ENCODE results near the gene IFNAR2. TPM values are rescaled to one million over a fixed set of nuclear protein-coding genes. Genes with fewer than 3 reads are reported as not detected.
"Not testable (repeated sequence)": the region's sequence is repeated elsewhere in the genome, so short reads cannot be mapped to it uniquely, and the experiment has no call there.

The IFNAR2 gene
- total RNA-seq, 1 donor from 2014 or later, result 2.2 TPM

DNA sequence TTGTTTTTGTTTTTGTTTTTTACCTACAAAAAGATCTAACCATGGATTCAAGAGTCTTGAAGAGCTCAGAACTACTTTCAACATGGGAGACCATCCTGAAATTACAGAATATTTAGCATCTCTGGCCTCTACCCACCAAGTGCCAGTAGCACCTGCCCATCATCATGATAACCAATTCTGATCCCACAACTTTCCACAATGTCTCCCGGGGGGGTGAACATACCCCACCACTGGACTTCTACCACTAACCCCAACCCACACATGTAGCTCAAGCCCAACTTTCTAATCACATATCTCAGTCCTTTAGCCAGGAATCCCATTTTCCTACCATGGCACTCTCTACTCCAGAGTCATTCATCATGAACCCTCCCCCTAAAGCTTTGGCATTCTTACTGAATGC lies 15.7 kb upstream of the IFNAR2 start:
- DNase-seq (ENCODE audit: low spot score), result no peak

DNA sequence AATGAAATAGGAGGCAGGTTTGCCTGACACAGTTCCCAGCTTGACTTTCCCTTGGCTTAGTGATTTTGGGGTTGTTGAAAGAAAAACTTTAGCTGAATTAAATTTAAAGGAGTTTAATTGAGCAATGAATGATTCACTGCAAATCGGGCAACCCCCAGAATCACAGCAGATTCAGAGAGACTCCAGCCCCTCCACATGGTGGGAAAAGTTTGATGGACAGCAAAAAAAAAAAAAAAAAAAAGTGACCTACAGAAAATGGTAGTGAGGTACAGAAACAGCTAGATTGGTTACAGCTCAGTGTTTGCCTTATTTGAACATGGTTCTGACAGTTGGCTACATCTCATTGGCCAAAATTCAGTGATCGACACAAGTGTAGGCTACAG lies 12.6 kb upstream of the IFNAR2 start:
- no peak for DNase-seq (ENCODE audit: low spot score)

DNA sequence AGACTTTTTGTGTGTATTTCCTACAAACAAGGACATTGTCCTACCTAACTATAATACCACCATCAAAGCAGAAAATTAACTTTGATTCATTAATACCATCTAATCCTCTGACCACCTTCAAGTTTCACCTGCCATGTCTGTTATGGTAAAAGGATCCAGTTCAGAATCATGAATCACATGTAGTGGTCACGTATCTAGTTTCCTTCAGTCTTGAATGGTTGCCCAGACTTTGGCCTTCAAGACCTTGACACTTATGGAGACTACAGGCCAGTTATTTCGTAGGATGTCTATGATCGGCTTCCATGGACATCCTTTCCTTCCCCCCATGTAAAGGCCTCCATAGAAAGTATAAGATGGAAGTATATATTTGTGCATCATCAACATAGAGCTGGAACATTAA lies 10.4 kb upstream of the IFNAR2 start:
- no peak for DNase-seq (ENCODE audit: low spot score)

DNA sequence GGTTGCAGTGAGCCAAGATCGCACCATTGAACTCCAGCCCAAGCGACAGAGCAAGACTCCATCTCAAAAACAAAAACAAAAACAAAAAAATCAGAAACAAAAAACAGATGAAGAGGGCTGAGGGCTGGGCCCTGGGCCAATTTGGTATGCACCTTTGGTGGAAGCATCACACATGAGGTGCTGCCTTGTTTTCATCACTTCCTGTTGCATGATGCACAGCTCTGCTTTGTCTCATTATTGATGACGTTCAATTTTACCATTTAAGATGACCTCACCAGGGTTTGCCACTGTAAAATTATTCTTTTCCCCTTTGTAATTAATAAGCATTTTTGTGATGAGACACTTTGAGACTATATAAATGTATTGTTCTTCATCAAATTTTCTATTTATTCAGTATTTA lies 9.8 kb upstream of the IFNAR2 start:
- DNase-seq (ENCODE audit: low spot score), result no peak

GRCh38 chr21:33225376-33225775 lies 4.4 kb upstream of the IFNAR2 start:
- DNase-seq (ENCODE audit: low spot score), result not testable (repeated sequence)

DNA sequence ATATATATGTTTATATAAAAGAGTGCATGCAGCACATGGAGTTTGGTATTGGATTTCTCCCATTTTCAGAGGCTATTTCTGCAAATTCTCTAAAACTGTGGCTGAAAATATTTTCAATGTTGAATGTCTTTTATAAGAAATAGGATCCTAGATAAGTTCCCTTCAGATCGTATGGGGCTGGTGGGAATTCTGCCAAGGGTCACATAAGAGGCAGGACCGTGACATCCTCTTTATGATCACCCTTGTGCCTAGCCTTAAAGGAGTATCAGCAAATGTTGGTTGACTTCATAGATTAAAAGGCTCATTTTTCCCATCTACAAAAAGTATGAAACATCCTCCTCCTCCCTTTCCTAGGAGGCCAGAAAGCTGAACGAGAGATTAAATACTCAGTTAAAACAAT lies 1.3 kb upstream of the IFNAR2 start:
- no peak for DNase-seq (ENCODE audit: low spot score)

DNA sequence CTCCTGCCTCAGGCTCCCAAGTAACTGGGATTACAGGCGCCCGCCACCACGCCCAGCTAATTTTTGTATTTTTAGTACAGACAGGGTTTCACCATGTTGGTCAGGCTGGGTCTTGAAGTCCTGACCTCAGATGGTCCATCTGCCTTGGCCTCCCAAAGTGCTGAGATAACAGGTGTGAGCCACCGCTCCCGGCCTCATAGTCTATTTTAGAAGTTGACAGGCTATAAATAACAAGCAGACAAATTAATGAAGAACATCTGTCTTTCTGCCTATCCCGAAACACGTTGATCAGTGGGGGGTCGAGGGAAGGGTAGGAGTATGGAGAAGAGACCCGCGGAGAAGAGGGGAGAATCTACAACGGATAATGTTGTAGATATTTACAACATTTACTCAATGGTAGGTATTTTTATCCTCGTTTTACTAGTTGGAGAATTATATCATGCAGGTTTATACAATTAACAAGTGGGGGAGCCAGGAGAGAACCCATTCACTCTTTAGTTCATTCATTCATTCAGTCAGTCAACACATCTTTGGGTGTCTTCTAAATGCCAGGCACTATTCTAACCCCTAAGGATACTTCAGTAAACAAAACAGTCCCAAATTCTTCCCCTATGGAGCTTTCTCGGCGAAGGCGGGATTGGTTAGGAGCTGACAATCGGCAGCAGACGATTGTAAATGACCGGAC lies 497 bp upstream of the IFNAR2 start:
- DNase-seq (ENCODE audit: low spot score), result no peak

DNA sequence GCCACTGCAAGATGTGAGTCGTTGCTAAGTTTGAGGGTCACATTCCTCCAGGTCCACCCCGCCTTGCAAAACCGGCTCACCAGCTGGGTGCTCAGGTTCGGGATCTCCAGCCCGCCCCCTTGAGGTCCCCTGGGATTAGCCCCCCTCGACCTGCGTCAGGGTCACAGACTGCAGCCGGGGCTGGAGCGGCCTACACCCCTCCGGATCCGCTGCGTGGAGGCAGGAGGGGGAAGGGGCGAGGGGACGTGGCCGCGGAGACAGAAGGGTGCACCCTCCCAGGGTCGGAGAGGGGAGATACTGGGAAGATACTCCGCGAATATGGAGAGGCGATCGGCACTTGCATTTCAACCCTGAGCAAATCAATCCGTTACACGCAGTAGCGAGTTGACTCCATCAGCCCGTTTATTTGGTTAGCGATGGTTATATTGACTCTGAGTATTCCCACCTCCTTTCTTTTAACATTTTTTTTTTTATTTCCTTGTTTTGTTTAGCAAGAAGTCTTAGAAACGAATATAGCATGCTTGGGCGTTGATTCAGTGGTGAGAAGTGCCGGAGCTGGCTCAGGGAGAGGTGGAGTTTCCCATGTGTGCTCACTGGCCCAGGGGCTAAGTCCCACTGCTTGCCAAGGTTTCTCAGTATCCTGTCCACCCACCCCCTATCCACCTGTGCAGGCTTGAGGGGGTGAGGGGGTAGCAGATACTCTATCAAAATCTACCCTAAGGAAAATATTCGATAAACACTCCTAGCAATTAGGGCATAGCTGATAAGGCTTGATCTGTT lies 997 bp downstream of the IFNAR2 start:
- peak; percentile 42 for DNase-seq (ENCODE audit: low spot score)

- no peak for DNase-seq (ENCODE audit: low spot score)
Observed at GRCh38 chr21:33231526-33231925, 1.8 kb downstream of the IFNAR2 start.

- DNase-seq (ENCODE audit: low spot score), result no peak
Observed at GRCh38 chr21:33232291-33233034, 2.7 kb downstream of the IFNAR2 start.

DNA sequence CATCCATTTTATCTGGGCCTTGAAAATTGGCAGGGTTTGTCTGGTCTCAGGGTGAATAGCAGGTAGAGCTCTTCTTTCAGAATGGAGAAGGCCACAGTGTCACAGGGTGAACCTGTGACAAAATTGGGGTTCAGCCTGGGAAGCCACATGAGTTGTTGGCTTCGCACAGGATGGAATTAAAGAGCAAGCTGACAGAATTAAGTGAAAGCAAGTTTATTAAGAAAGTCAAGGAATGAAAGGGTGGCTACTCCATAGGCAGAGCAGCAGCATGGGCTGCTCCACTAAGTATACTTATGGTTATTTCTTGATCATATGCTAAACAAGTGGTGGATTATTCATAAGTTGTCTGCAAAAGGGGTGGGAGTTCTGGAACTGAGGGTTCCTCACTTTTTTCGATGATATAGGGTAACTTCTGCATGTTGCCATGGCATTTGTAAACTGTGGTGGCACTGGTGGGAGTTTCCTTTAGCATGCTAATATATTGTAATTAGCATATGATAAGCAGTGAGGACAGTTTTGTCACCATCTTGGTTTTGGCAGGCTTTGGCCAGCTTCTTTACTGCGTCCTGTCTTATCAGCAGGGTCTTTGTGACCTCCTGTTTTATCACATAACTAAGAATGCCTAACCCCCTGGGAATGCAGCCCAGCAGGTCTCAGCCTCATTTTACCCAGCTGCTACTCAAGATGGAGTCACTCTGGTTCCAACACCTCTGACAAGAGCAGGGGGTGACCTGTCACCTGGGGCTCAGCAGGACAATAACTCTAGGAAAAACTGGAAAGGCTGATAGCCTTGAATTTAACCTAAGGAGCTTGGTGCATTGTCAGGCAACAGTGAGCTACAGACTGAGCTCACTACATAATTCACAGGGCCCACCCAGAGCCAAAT lies 5.1 kb downstream of the IFNAR2 start:
- no peak for DNase-seq (ENCODE audit: low spot score)

DNA sequence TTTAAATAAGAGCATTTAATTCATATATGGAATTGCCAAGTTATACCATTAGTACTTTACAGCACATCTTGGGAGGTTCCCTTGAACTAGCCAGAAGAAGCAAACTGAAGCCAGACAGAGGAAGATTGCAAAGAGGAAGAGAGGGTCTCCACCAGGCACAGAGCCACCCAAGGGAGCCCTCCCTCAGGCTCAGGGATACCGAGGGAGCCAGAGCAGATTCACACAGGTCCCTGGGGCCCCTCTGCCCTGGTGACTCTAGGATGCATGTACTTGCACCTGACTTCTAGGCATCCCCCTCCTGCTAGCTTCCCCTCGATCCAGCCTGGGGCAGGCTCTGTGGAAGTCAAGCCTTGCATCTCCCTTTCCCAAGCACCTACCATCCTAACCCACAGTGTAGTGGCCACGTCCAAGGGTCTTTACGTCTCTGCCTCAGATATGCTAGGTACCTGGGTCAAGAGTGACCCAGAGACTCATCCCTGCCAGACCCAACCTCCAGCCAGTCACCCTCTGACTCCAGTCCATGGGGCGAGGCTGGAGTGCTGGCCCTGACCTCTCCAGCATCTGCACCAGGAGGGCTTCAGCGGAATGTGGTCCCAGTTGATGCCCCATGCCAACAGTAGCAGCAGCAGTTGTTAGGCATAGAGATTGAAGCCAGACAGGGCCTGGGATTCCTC lies 6.4 kb downstream of the IFNAR2 start:
- no peak for DNase-seq (ENCODE audit: low spot score)

DNA sequence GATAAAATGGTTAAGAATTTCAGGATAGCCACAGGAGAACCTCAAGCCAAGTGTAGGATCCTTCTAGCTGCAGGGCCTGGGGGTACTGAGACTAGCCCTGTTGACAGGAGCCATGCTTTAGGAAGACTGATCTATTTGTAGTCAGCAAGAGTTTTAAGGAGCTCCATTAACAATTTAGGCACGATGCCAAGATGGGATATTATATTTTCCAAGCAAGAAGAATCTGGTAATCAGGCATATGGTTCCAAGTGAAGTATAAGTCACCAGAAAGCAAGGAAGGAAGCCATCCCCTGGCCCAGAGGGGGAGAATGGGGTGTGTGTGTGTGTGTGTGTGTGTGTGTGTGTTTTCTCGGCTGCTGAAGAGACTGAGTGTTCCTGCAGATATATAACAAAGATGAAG lies 7.0 kb downstream of the IFNAR2 start:
- DNase-seq (ENCODE audit: low spot score), result peak; percentile 19

DNA sequence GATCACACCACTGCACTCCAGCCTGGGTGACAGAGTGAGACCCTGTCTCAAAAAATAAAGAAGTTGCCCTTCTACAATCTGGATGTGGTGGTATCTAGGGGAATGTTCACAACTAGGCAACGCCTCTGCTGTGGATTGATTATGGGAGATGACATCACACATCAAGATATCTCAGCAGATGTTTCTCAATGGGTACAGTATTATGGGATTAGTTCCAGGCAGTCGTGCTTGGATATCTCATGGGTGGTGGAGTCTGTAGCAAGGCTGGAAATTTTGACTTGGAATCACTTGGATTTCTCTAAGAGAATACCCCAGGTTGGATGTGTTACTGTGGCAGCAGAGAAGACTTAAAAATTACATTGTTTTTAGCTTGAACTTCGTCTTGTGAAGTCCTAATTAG lies 7.7 kb downstream of the IFNAR2 start:
- DNase-seq (ENCODE audit: low spot score), result no peak

DNA sequence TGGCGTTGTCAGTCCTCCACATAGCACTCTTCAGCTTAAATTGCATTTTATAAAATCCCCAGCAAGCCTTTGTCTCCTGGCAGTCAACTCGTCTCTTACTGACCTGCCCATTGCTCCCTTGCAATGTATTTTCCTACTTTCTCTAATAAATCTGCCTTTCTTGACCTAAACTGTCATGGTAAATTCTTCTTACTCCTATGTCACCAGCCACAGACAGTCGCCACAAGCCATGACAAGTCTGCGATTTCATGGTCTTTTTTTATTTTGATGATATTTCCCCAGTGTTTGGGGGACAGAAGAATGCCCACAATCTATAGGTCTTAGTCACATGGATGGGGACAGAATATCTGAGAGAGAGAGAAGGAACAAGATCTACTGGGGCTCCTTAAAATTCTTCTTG lies 8.4 kb downstream of the IFNAR2 start:
- DNase-seq (ENCODE audit: low spot score), result no peak

GRCh38 chr21:33238565-33239255 lies 9.0 kb downstream of the IFNAR2 start:
- no peak for DNase-seq (ENCODE audit: low spot score)

DNA sequence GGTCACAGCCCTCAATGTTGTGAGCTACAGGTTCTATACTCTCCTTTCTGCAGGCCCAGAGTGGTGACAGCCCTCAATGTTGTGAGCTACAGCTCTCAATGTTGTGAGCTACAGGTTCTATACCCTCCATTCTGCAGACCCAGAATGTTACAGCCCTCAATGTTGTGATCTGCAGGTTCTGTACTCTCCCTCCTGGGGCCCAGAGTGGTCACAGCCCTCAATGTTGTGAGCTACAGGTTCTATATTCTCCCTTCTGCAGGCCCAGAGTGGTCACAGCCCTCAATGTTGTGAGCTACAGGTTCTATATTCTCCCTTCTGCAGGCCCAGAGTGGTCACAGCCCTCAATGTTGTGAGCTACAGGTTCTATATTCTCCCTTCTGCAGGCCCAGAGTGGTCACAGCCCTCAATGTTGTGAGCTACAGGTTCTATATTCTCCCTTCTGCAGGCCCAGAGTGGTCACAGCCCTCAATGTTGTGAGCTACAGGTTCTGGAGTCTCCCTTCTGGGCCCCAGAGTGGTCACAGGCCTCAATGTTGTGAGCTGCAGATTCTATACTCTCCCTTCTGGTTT lies 9.9 kb downstream of the IFNAR2 start:
- DNase-seq (ENCODE audit: low spot score), result not testable (repeated sequence)

- DNase-seq (ENCODE audit: low spot score), result no peak
Observed at GRCh38 chr21:33240404-33240803, 10.7 kb downstream of the IFNAR2 start.

DNA sequence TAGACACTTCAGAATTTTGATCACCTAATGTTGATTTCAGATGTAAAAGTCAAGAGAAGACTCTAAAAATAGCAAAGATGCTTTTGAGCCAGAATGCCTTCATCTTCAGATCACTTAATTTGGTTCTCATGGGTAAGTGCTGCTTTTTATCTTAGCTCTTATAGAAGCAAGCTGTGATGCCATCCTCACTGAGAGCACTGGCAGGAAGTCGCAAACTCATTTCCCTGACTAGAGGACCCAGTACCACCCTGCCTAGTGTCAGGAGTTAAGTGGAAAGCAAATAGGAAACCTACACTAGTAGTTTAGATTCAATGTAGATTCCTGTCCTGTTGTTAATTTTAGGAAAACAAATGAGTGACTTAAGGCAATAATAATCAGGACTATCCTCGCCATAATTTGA lies 12.1 kb downstream of the IFNAR2 start:
- no peak for DNase-seq (ENCODE audit: low spot score)

- not testable (repeated sequence) for DNase-seq (ENCODE audit: low spot score)
Observed at GRCh38 chr21:33242846-33243245, 13.1 kb downstream of the IFNAR2 start.
